Gastroesophageal sphincter (tissue), 4 donors: Measurements from ENCODE around the gene SGMS1. TPM values are rescaled to one million over a fixed set of nuclear protein-coding genes. Genes with fewer than 3 reads are reported as not detected.
"Not testable (repeated sequence)": the region's sequence is repeated elsewhere in the genome, so short reads cannot be mapped to it uniquely, and the experiment has no call there.

Source experiments
- ATAC-seq: fragments of 150-250 bp; one replicate; pipeline ENCODE4 v1.9.1; 2016; ENCODE audit warnings: mild to moderate bottlenecking, moderate library complexity
- H3K27ac ChIP-seq, 4 donors: fragments of 200-600 bp; sonication (generic) in 3 of 4; 1 replicate in 3 of 4; 2 replicates in 1 of 4; pipeline ENCODE4 v1.5.1; 2016 to 2019
- H3K27me3 ChIP-seq: fragments of 200-600 bp; sonication (generic); one replicate; pipeline ENCODE4 v1.5.1; 2019
- H3K36me3 ChIP-seq, 2 donors: fragments of 200-600 bp; sonication (generic); one replicate each; pipeline ENCODE4 v1.5.1; 2019; ENCODE audit warnings: control low read depth in 1 of 2
- H3K4me1 ChIP-seq, 3 donors: fragments of 200-600 bp; sonication (generic); 1 replicate in 2 of 3; 2 replicates in 1 of 3; pipeline ENCODE4 v1.5.1; 2016 to 2019; ENCODE audit warnings: control low read depth in 2 of 3
- H3K4me3 ChIP-seq, 2 donors: fragments of 200-600 bp; sonication (generic); one replicate each; pipeline ENCODE4 v1.5.1; 2019; ENCODE audit warnings: mild to moderate bottlenecking in 1 of 2, moderate library complexity in 1 of 2
- H3K9me3 ChIP-seq, 3 donors: fragments of 200-600 bp; sonication (generic); one replicate each; pipeline ENCODE4 v1.5.1; 2017 to 2019; ENCODE audit warnings: control low read depth in 2 of 3
- CTCF ChIP-seq, 4 experiments: fragments of 200-600 bp in 2 of 4; fragments of 450-650 bp in 2 of 4; sonication (generic) in 1 of 4; IDR thresholded peaks; one replicate each; pipeline ENCODE4 v1.5.1; 2017 to 2019; ENCODE audit warnings: antibody characterized with exemption in 4 of 4, mild to moderate bottlenecking in 2 of 4, moderate library complexity in 2 of 4
- EP300 ChIP-seq: sonication (generic); formaldehyde crosslinking; IDR thresholded peaks from one replicate; pipeline ENCODE4 v1.6.1; 2017; ENCODE audit warnings: antibody characterized with exemption, mild to moderate bottlenecking
- POLR2A ChIP-seq, 2 donors: fragments of 450-650 bp; IDR thresholded peaks; one replicate each; pipeline ENCODE4 v1.6.1; 2017; ENCODE audit warnings: antibody characterized with exemption in 2 of 2, mild to moderate bottlenecking in 2 of 2, moderate library complexity in 1 of 2
- POLR2AphosphoS5 ChIP-seq: sonication (generic); formaldehyde crosslinking; IDR thresholded peaks from one replicate; pipeline ENCODE4 v1.6.1; 2017; ENCODE audit warnings: antibody characterized with exemption
- WGBS, 2 donors: methylation state at CpG; one replicate each; pipeline ENCODE4 v1.1.5; 2018; ENCODE audit warnings: low coverage in 1 of 2; 5-methylcytosine and 5-hydroxymethylcytosine counted together
- total RNA-seq, 4 donors: library from RNA; depleted of rRNA; stranded (reverse); fragments of >200 nt; gene quantifications; one replicate each; pipeline ENCODE4 v1.1.0, GENCODE V29; 2016

The SGMS1 gene
- total RNA-seq, 4 donors from 2014 or later: 57.7 to 116 (median 66.1) TPM

GRCh38 chr10:50456719-50457118 is 167.0 kb downstream of the SGMS1 start:
- Histone ChIP-seq H3K27ac (no peak overlapping the region), H3K4me3 (no peak overlapping the region), H3K27me3 (no peaks in the 10 kb centered on the region), H3K36me3 (peaks cover 0 to 20% of the 10 kb centered on the region in 2 donors), H3K4me1 (peaks cover 0 to 3% (median 0%) of the 10 kb centered on the region in 3 donors), H3K9me3 (no peaks in the 10 kb centered on the region)
- no peak for ATAC-seq
- TF ChIP-seq CTCF (IDR thresholded peaks at IDR 0.05): no peak
- TF ChIP-seq POLR2A (IDR thresholded peaks at IDR 0.05): no peak
- no peak for TF ChIP-seq EP300
- 100% methylated on average over 2 of the region's 2 CpGs for WGBS, 2 donors

- peaks cover 0 to 13% (median 0%) of the 10 kb centered on the region in 3 donors for H3K4me1 ChIP-seq
- no peak overlapping the region for H3K27ac ChIP-seq
- no peaks in the 10 kb centered on the region for H3K9me3 ChIP-seq
- no peaks in the 10 kb centered on the region for H3K27me3 ChIP-seq
- TF ChIP-seq EP300 (no peak), POLR2AphosphoS5 (no peak), CTCF (IDR thresholded peaks at IDR 0.05) (no peak), POLR2A (IDR thresholded peaks at IDR 0.05) (no peak)
- H3K36me3 ChIP-seq: peaks cover 0 to 6% of the 10 kb centered on the region in 2 donors
- H3K4me3 ChIP-seq: no peak overlapping the region
- WGBS, 2 donors: 56 to 67% methylated on average over 1 of the region's 1 CpG
- no peak for ATAC-seq
These were observed 169.8 kb downstream of the SGMS1 start for GRCh38 chr10:50453940-50454339.

GRCh38 chr10:50452603-50453002 is 171.2 kb downstream of the SGMS1 start:
- Histone ChIP-seq H3K36me3 (peaks cover 0 to 3% of the 10 kb centered on the region in 2 donors), H3K27ac (no peak overlapping the region), H3K27me3 (no peaks in the 10 kb centered on the region), H3K4me3 (no peak overlapping the region), H3K9me3 (no peaks in the 10 kb centered on the region), H3K4me1 (peaks cover 0 to 13% (median 0%) of the 10 kb centered on the region in 3 donors)
- no peak for ATAC-seq
- WGBS, 2 donors: 81 to 84% methylated on average over 2 of the region's 2 CpGs
- TF ChIP-seq POLR2AphosphoS5: no peak
- no peak for TF ChIP-seq EP300

GRCh38 chr10:50447691-50448090 is 176.1 kb downstream of the SGMS1 start:
- Histone ChIP-seq H3K9me3 (no peaks in the 10 kb centered on the region), H3K4me1 (peaks cover 0 to 13% (median 0%) of the 10 kb centered on the region in 3 donors), H3K27ac (no peak overlapping the region), H3K27me3 (no peaks in the 10 kb centered on the region), H3K4me3 (no peak overlapping the region), H3K36me3 (no peaks in the 10 kb centered on the region)
- TF ChIP-seq POLR2AphosphoS5 (no peak), CTCF (IDR thresholded peaks at IDR 0.05) (no peak)
- ATAC-seq: no peak

- H3K4me3 ChIP-seq, H3K9me3 ChIP-seq, H3K4me1 ChIP-seq, H3K36me3 ChIP-seq, ATAC-seq, H3K27me3 ChIP-seq, H3K27ac ChIP-seq: not testable (repeated sequence)
- WGBS, 2 donors: 86 to 96% methylated on average over 4 to 5 of the region's 5 CpGs
These were observed 178.0 kb downstream of the SGMS1 start for GRCh38 chr10:50445777-50446176.

GRCh38 chr10:50440489-50440888 is 183.3 kb downstream of the SGMS1 start:
- no peaks in the 10 kb centered on the region for H3K9me3 ChIP-seq
- H3K4me3 ChIP-seq: no peak overlapping the region
- ATAC-seq: no peak
- 89 to 95% methylated on average over 4 of the region's 4 CpGs for WGBS, 2 donors
- peaks cover 0 to 7% (median 0%) of the 10 kb centered on the region in 3 donors for H3K4me1 ChIP-seq
- no peak overlapping the region for H3K27ac ChIP-seq
- H3K36me3 ChIP-seq: no peaks in the 10 kb centered on the region
- TF ChIP-seq POLR2A (IDR thresholded peaks at IDR 0.05) (no peak), EP300 (no peak), POLR2AphosphoS5 (no peak), CTCF (IDR thresholded peaks at IDR 0.05) (no peak)
- no peaks in the 10 kb centered on the region for H3K27me3 ChIP-seq
